Astrocyte (in vitro differentiated cells and primary cell): ENCODE data around the gene SUPT6H.

Experiments
- EZH2 ChIP-seq: IDR thresholded peaks from 2 replicates; pipeline ENCODE4 v1.6.1; 2012; ENCODE audit warnings: mild to moderate bottlenecking, low read length, inconsistent platforms; ENCODE audit not compliant: insufficient read depth
- TF ChIP-seq, protein P1 (sequence below): IDR thresholded peaks from 2 replicates; pipeline ENCODE4 v1.5.1; 2011; ENCODE audit warnings: low read depth, mild to moderate bottlenecking, inconsistent platforms, low read length, moderate library complexity; ENCODE audit not compliant: insufficient read depth

- TF ChIP-seq, protein P1, sequence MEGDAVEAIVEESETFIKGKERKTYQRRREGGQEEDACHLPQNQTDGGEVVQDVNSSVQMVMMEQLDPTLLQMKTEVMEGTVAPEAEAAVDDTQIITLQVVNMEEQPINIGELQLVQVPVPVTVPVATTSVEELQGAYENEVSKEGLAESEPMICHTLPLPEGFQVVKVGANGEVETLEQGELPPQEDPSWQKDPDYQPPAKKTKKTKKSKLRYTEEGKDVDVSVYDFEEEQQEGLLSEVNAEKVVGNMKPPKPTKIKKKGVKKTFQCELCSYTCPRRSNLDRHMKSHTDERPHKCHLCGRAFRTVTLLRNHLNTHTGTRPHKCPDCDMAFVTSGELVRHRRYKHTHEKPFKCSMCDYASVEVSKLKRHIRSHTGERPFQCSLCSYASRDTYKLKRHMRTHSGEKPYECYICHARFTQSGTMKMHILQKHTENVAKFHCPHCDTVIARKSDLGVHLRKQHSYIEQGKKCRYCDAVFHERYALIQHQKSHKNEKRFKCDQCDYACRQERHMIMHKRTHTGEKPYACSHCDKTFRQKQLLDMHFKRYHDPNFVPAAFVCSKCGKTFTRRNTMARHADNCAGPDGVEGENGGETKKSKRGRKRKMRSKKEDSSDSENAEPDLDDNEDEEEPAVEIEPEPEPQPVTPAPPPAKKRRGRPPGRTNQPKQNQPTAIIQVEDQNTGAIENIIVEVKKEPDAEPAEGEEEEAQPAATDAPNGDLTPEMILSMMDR, result no peak
- TF ChIP-seq EZH2, result no peak
These were observed 15.8 kb upstream of the SUPT6H start for GRCh38 chr17:28646039-28646754.
